GM04504 (cell line): ENCODE data around the gene ARHGAP23.

Source experiments
- DNase-seq: peaks from one replicate; pipeline ENCODE4 v3.0.0-alpha.2; 2012; ENCODE audit warnings: low read depth

Gene ARHGAP23

DNA sequence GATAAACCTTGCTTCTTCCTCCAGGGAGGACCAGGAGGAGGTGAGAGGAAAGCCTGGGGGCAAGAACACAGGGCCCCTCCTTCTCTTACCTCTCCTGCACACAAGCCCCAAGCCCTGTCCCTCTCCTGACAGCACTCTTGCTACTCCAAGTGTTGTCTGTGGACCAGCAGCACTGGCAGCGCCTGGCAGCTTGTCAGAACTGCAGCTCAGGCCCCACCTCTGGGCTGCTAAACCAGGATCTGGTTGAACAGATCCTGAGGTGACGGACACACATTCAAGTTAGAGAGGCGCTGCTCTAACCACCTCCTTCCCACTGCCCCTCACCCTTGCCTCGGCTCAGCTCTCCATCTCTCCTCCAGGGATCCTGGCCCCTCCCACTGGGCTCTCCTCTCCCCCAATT, 121.0 kb downstream of the ARHGAP23 start:
- no peak for DNase-seq

DNA sequence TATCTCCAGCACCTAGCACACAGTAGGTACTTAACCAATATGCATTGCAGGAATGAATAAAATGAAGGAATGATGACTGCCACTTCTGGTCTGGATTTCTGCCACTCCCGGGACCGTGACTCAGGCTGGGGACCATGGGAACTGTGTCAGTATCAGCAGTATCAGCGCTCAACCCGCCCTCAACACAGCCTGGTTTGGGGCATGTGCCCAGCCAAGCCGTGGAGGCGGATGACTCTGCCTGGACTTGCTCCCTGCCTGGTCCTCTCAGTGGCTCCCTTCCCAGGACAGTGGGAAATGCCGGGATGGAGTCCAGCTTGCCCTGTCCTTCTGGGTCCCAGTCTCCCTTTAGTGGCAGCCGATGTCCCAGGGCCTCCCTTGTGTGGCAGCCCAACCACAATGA, 122.4 kb downstream of the ARHGAP23 start:
- DNase-seq: peak; percentile 28

DNA sequence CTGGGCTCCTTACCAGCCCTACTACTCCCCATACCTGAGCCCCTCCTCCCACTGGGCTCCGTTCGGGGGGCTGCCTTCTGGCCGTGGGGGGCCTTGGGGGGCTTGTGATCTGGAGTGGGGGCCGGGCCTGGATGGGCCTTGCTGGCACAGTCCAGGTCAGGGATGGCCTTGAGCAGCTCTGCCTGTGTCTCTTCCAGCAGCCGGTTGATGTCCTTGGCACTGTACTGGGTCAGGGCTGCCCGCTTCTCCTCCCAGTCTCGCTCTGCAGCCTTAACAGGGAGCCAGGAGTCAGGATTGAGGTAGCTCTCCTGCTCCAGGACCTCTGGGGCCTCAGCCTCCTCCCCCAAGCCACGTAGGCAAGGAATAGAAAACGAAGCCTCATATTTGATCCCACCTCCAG, 122.9 kb downstream of the ARHGAP23 start:
- DNase-seq: no peak

GRCh38 chr17:38552343-38552742, 124.1 kb downstream of the ARHGAP23 start:
- no peak for DNase-seq

GRCh38 chr17:38554430-38555350, 126.4 kb downstream of the ARHGAP23 start:
- DNase-seq: no peak

- no peak for DNase-seq
These were observed 128.0 kb downstream of the ARHGAP23 start for GRCh38 chr17:38556239-38556638.

DNA sequence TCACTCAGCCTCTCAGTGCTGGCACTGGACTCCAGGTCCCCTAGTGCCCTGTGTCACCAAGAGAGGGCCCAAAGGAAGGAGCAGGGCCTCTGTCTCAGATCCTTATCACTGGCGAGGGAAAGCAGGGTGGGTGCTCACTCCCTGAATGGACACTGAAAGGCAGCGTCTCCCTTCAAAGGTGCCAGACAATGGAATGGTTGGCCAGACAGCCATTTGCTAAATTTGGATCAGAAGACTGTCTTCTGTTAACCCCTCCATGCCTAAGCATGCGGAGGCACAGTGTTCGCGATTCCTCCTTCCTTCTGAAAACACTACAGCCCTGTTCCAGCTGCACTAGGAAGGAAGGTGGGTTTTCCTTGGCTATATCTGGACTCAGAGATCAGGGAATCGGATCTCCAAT, 129.1 kb downstream of the ARHGAP23 start:
- no peak for DNase-seq

DNA sequence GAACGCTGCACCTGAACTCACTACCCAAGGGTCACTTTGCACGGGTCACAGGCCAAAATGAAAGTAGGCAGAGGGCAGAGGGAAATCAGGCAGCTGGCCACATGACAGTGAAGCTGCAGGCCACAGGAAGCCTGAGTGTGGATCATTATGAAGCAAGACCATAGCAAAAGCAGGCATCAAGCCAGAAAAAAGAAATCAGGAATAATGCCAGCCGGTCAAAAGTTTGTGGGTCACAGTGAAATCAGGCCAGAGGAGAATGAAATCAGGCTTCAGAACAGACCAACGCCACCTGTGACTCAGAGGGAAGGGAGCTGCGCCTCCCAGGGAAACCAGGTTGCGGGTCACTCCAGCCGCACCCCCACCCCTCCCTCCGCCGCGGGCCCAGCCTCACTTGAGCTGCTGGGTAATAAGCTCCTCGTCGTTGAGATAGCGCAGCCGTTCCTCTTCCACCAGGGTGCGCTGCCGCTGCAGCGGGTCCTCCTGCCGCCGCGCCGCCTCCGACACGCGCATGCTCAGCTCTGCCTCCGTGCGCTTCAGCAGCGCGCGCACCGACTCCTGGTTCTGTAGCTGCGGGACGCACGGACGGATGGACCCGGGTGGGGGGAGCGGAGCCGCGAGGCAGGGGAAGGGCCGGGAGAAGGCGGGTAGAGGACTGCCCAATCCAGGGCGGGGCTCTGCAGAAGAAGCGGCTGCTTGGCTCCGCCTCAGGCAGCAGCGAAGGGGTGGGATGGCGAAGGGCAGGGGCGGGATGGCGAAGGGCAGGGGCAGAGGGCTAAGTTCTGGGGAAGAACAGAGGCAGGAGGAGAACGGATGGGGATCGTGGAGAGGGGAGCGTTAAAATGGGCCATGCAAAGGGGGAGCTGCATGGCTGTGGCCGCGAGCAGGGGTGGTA, 129.8 kb downstream of the ARHGAP23 start:
- peak; percentile 75 for DNase-seq

DNA sequence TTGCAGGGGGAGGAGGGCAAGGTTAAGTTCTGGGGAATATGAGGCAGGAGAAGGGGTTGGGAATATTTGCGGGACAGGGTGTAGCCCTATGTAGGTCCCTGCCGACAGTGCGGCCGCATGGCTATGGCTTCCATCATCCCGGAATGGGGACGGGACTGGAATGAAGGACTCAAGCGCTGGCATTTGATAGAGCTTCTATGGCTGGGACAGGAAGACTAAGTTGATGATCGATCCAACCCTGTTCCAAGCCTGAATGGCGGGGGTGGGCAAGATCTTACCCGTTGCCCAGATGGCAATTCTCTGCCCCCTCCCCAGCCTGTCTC, 130.4 kb downstream of the ARHGAP23 start:
- DNase-seq: no peak

DNA sequence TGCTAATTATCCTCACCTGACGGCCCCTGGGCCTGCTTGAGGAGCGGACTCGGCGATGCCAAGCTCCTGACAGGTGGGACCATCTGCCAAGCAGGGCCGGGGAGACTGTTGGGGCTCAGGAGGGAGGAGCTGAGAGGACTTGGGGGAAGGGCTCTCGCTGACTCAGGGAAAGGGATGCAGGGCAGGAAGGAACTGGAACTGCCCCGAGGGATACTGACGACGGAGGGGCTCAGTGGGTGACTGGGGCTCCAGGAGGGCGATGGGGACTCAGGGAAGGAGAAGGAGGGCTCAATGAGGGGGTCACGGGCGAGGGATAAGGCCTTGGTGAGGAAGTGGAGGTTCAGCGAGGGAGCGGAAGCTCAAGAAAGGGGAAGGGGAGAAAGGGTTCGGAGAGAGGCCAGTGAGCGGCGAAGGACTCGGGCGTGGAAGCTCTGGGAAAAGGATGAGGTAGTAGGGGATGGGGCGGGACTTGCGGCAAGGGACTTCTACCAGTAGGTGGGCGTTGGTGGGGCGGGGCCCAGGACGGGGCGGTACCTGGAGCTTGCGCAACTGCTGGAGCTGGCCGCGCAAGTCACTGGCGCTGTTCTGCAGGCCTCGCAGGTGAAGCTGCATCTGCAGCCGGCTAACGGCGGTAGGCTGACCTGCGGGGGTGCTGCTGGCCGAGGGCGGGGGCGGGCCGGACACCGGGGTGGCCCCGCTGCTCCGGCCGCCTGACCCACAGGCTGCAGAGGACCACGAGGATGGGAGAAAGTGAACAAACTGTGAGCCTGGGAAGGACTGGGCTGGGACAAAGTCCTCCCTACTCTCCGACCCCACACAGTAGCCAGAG, 131.0 kb downstream of the ARHGAP23 start:
- no peak for DNase-seq

- no peak for DNase-seq
These were observed 131.6 kb downstream of the ARHGAP23 start for GRCh38 chr17:38559880-38560230.

DNA sequence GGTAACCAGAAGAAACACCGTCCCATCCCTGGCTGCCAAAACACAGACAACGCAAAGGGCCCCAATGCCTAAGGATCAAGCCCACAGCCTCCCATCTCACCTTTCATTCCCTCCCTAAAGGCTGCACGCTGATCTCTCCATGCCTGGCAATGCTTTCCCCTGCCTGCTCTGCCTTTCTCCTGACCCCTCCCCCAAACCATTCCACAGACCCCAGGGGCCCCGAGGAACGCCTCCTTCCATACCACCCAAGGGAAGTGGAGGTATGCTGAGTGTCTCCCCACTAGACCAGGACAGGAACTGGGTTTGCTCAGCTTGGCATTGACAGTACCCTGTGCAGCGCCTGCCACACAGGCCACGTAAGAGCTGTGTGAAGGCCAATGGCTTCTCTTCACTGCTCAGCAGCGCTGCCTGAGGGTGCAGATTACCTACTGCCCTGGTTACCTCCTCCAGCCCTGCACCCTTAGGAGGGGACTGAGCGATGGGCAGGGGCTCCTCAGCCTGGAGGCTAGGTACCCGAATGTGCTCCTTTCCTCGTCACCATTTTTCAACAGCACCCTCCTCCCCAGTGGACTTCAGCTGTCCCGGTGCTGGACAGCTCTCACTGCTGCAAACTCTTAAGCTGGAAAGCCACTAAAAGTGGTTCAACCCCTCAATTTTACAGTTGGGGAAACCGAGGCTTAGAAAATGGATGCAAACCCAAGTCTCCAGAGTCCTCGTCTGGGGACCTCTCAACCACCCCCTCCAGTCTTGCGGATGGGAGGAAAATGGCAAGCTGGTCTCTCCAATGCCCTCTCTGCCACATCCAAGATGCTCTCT, 132.4 kb downstream of the ARHGAP23 start:
- DNase-seq: no peak

GRCh38 chr17:38561416-38562214, 133.4 kb downstream of the ARHGAP23 start:
- DNase-seq: no peak
